ENCODE data around the gene CCNY.

The CCNY gene

GRCh38 chr10:35481413-35481812 lies 145.1 kb downstream of the CCNY start:
- Histone ChIP-seq H3K4me3 (ENCODE audit: low read depth in 1 of 2, low read length in 2 of 2) (no peak overlapping the region), H3K4me1 (ENCODE audit: control insufficient read depth in 1 of 2, insufficient read depth in 2 of 2, low read length in 2 of 2) (peaks cover 0 to 11% of the 10 kb centered on the region in 2 donors), H3K27ac (ENCODE audit: low read length) (no peak overlapping the region), H3K36me3 (ENCODE audit: control insufficient read depth in 1 of 2, insufficient read depth in 2 of 2, low read length in 2 of 2) (peaks cover 6 to 7% of the 10 kb centered on the region in 2 donors), H3K27me3 (ENCODE audit: low read depth, low read length) (no peaks in the 10 kb centered on the region), H3K9me3 (ENCODE audit: control insufficient read depth in 1 of 2, low read length in 2 of 2) (no peaks in the 10 kb centered on the region)

GRCh38 chr10:35486297-35486990 lies 150.1 kb downstream of the CCNY start:
- Histone ChIP-seq H3K4me1 (ENCODE audit: control insufficient read depth in 1 of 2, insufficient read depth in 2 of 2, low read length in 2 of 2) (peaks cover 0 to 8% of the 10 kb centered on the region in 2 donors), H3K36me3 (ENCODE audit: control insufficient read depth in 1 of 2, insufficient read depth in 2 of 2, low read length in 2 of 2) (peaks cover 6 to 14% of the 10 kb centered on the region in 2 donors), H3K27ac (ENCODE audit: low read length) (no peak overlapping the region)

DNA sequence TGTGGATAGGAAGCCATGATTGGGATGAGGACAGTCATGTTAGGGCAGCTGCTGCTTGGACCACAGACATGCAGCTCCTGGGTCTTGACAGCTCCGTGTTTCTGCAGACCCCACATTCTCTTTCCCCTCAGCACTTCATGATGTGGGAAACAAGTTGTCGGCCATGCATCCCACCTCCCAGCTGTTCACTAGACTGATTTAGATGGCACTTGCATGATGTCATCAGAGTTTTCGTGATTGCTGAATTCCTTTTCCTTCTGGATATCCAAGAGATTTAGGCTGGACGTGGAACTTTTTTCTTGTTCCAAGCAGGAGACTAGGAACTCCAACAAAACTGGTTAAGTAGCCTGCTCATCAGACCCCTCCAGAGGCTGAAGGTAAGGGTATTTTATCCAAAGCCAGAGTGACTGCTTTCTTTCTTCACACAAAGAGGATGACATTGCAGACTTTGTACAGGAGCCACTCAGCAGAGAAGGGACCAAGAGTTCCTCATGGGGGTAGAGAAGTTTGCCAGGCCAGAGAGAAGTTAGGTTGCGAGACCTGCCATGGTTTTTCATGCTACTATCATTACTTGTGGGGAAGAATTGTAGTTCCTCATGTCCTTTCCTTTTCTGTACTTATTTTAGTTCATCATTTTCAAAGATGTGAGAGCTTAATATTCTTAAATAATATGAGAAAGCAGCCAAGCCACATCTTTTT lies 151.2 kb downstream of the CCNY start:
- peaks cover 6 to 14% of the 10 kb centered on the region in 2 donors for H3K36me3 ChIP-seq (ENCODE audit: control insufficient read depth in 1 of 2, insufficient read depth in 2 of 2, low read length in 2 of 2)
- H3K4me1 ChIP-seq (ENCODE audit: control insufficient read depth in 1 of 2, insufficient read depth in 2 of 2, low read length in 2 of 2) = peaks cover 0 to 10% of the 10 kb centered on the region in 2 donors
- no peaks in the 10 kb centered on the region for H3K27me3 ChIP-seq (ENCODE audit: low read depth, low read length)
- H3K27ac ChIP-seq (ENCODE audit: low read length) = no peak overlapping the region
- no peak overlapping the region for H3K4me3 ChIP-seq (ENCODE audit: low read depth in 1 of 2, low read length in 2 of 2)
- no peaks in the 10 kb centered on the region for H3K9me3 ChIP-seq (ENCODE audit: control insufficient read depth in 1 of 2, low read length in 2 of 2)

More at GRCh38 chr10:35486297-35486990, 150.1 kb downstream of the CCNY start:
- no peaks in the 10 kb centered on the region for H3K27me3 ChIP-seq (ENCODE audit: low read depth, low read length)
- no peak overlapping the region for H3K4me3 ChIP-seq (ENCODE audit: low read depth in 1 of 2, low read length in 2 of 2)
- no peaks in the 10 kb centered on the region for H3K9me3 ChIP-seq (ENCODE audit: control insufficient read depth in 1 of 2, low read length in 2 of 2)

DNA sequence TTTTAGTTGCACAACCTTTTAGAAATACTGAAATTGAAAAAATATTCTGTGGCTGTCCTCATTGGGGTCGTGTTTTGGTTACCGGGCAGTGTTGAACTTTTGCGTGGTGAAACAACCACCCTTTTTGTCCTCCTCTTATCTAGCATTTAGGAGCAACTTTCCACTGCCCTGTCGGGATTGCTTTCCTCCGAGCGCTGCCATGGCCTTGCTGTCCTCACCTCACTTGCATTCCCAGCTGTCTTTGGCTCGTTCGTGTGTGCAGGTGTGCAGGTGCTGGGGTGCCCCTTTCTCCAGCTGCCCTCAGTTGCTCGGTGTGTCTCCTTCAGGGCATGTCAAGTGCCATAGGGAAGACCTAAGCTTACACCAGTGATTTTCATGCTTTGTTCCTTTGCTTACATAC lies 151.9 kb downstream of the CCNY start:
- no peaks in the 10 kb centered on the region for H3K27me3 ChIP-seq (ENCODE audit: low read depth, low read length)
- no peak overlapping the region for H3K4me3 ChIP-seq (ENCODE audit: low read depth in 1 of 2, low read length in 2 of 2)
- peaks cover 0 to 16% of the 10 kb centered on the region in 2 donors for H3K4me1 ChIP-seq (ENCODE audit: control insufficient read depth in 1 of 2, insufficient read depth in 2 of 2, low read length in 2 of 2)
- no peak overlapping the region for H3K27ac ChIP-seq (ENCODE audit: low read length)
- peaks cover 6 to 14% of the 10 kb centered on the region in 2 donors for H3K36me3 ChIP-seq (ENCODE audit: control insufficient read depth in 1 of 2, insufficient read depth in 2 of 2, low read length in 2 of 2)
- H3K9me3 ChIP-seq (ENCODE audit: control insufficient read depth in 1 of 2, low read length in 2 of 2) = no peaks in the 10 kb centered on the region

DNA sequence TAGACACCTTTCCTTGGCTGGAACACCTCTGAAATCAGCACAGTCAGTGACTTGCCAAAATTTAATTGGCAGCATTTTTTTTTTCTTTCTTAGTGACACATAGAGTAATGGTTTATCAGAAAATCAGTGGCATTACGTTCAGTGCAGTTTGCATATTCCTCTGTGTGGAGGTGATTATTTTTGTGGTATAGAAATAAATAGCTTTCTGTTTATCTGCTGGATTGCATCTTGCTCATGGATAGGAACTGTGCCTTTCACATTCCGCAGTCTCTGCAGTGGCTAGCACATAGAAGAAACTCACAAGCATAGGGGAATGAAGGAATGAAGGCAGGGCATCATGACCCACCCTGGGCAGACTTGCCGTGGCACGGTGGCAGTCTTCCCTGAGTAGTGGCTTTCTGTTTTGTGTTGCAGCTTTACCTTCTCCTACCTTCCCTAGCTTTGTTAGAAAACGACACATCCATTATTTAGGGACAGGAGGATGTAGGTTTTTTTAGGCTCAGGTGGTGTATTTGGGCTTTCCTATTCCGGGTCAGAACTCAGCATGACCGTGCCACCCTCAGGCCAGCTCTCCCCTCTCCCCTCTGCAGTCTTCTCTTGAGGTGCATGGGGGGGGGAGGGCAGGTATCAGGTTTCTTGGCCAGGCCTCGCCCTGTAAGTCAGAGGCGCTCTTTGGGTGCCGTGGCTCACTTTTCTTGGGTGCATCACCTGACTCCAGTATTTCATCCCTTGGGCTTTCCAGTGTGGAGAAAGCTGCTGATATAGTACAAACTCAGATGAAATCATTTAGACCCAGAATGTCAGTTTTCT lies 156.3 kb downstream of the CCNY start:
- Histone ChIP-seq H3K9me3 (ENCODE audit: control insufficient read depth in 1 of 2, low read length in 2 of 2) (no peaks in the 10 kb centered on the region), H3K36me3 (ENCODE audit: control insufficient read depth in 1 of 2, insufficient read depth in 2 of 2, low read length in 2 of 2) (peaks cover 0 to 7% of the 10 kb centered on the region in 2 donors), H3K27ac (ENCODE audit: low read length) (no peak overlapping the region), H3K4me3 (ENCODE audit: low read depth in 1 of 2, low read length in 2 of 2) (no peak overlapping the region), H3K4me1 (ENCODE audit: control insufficient read depth in 1 of 2, insufficient read depth in 2 of 2, low read length in 2 of 2) (peaks cover 5 to 22% of the 10 kb centered on the region in 2 donors), H3K27me3 (ENCODE audit: low read depth, low read length) (no peaks in the 10 kb centered on the region)

- Histone ChIP-seq H3K27me3 (ENCODE audit: low read depth, low read length) (no peaks in the 10 kb centered on the region), H3K36me3 (ENCODE audit: control insufficient read depth in 1 of 2, insufficient read depth in 2 of 2, low read length in 2 of 2) (peaks cover 0 to 7% of the 10 kb centered on the region in 2 donors), H3K27ac (ENCODE audit: low read length) (no peak overlapping the region), H3K4me1 (ENCODE audit: control insufficient read depth in 1 of 2, insufficient read depth in 2 of 2, low read length in 2 of 2) (peaks cover 5 to 22% of the 10 kb centered on the region in 2 donors), H3K9me3 (ENCODE audit: control insufficient read depth in 1 of 2, low read length in 2 of 2) (no peaks in the 10 kb centered on the region), H3K4me3 (ENCODE audit: low read depth in 1 of 2, low read length in 2 of 2) (no peak overlapping the region)
These were observed 157.1 kb downstream of the CCNY start for GRCh38 chr10:35493196-35494118.

- H3K27ac ChIP-seq (ENCODE audit: low read length) = no peak overlapping the region
- H3K4me3 ChIP-seq (ENCODE audit: low read depth in 1 of 2, low read length in 2 of 2) = no peak overlapping the region
- no peaks in the 10 kb centered on the region for H3K27me3 ChIP-seq (ENCODE audit: low read depth, low read length)
- H3K4me1 ChIP-seq (ENCODE audit: control insufficient read depth in 1 of 2, insufficient read depth in 2 of 2, low read length in 2 of 2) = peaks cover 5 to 22% of the 10 kb centered on the region in 2 donors
- peaks cover 0 to 3% of the 10 kb centered on the region in 2 donors for H3K36me3 ChIP-seq (ENCODE audit: control insufficient read depth in 1 of 2, insufficient read depth in 2 of 2, low read length in 2 of 2)
- no peaks in the 10 kb centered on the region for H3K9me3 ChIP-seq (ENCODE audit: control insufficient read depth in 1 of 2, low read length in 2 of 2)
These were observed 159.3 kb downstream of the CCNY start for GRCh38 chr10:35495521-35496119.

- no peak overlapping the region for H3K4me3 ChIP-seq (ENCODE audit: low read depth in 1 of 2, low read length in 2 of 2)
- peaks cover 5 to 12% of the 10 kb centered on the region in 2 donors for H3K4me1 ChIP-seq (ENCODE audit: control insufficient read depth in 1 of 2, insufficient read depth in 2 of 2, low read length in 2 of 2)
- no peak overlapping the region for H3K27ac ChIP-seq (ENCODE audit: low read length)
- no peaks in the 10 kb centered on the region for H3K9me3 ChIP-seq (ENCODE audit: control insufficient read depth in 1 of 2, low read length in 2 of 2)
- H3K36me3 ChIP-seq (ENCODE audit: control insufficient read depth in 1 of 2, insufficient read depth in 2 of 2, low read length in 2 of 2) = no peaks in the 10 kb centered on the region
- H3K27me3 ChIP-seq (ENCODE audit: low read depth, low read length) = no peaks in the 10 kb centered on the region
These were observed 161.6 kb downstream of the CCNY start for GRCh38 chr10:35497909-35498308.

GRCh38 chr10:35498693-35499092 lies 162.4 kb downstream of the CCNY start:
- Histone ChIP-seq H3K4me3 (ENCODE audit: low read depth in 1 of 2, low read length in 2 of 2) (no peak overlapping the region), H3K27ac (ENCODE audit: low read length) (no peak overlapping the region), H3K36me3 (ENCODE audit: control insufficient read depth in 1 of 2, insufficient read depth in 2 of 2, low read length in 2 of 2) (no peaks in the 10 kb centered on the region), H3K4me1 (ENCODE audit: control insufficient read depth in 1 of 2, insufficient read depth in 2 of 2, low read length in 2 of 2) (peaks cover 10% of the 10 kb centered on the region in 2 donors), H3K9me3 (ENCODE audit: control insufficient read depth in 1 of 2, low read length in 2 of 2) (no peaks in the 10 kb centered on the region), H3K27me3 (ENCODE audit: low read depth, low read length) (no peaks in the 10 kb centered on the region)

GRCh38 chr10:35501923-35502322 lies 165.6 kb downstream of the CCNY start:
- no peaks in the 10 kb centered on the region for H3K9me3 ChIP-seq (ENCODE audit: control insufficient read depth in 1 of 2, low read length in 2 of 2)

More at GRCh38 chr10:35501923-35502322, 165.6 kb downstream of the CCNY start:
- H3K27me3 ChIP-seq (ENCODE audit: low read depth, low read length) = no peaks in the 10 kb centered on the region
- H3K36me3 ChIP-seq (ENCODE audit: control insufficient read depth in 1 of 2, insufficient read depth in 2 of 2, low read length in 2 of 2) = no peaks in the 10 kb centered on the region
- no peak overlapping the region for H3K4me3 ChIP-seq (ENCODE audit: low read depth in 1 of 2, low read length in 2 of 2)
- H3K27ac ChIP-seq (ENCODE audit: low read length) = no peak overlapping the region
- peaks cover 0 to 7% of the 10 kb centered on the region in 2 donors for H3K4me1 ChIP-seq (ENCODE audit: control insufficient read depth in 1 of 2, insufficient read depth in 2 of 2, low read length in 2 of 2)
